ENCODE data around the gene PIEZO1.
A peak's percentile ranks its signal among the peaks of the same experiment; 100 is the strongest.

The PIEZO1 gene

DNA sequence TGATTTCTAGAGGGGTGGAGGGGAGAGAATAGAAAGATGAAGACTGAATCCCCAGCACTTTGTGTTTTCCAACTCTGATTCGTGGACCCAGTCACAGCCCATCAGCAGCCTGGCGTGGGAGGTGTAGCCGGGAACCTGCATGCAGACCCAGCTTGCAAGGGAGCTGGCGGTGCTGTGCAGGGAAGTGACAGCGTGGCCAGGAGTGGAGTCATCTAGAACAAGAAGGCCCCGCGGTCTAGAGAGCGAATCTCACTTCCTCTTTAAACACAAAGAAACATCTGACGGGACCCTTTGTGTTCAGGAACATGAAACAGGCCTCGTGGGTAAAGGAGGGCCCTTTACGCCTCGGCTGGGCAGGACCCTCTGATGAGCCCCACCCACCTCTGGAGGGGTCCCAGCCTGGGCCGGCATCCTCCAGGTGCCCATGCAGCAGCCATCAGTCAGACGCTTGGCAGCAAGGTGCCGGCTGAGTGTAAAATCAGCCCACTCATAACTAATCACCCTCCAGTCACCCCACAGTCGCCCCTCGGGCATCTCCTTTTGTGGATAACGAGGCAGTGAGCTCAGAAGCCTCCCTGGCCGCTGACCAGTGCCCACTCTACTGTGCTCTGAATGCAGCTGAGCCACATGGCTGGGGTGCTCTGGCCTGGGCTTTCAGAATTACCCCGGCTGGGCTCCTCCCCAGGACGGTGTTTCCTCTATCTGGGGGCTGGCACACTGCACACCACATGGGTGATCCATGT lies 103.1 kb downstream of the PIEZO1 start:
- TF ChIP-seq ZFX (IDR thresholded peaks at IDR 0.05; ENCODE audit: borderline replicate concordance): no peak
- no peak overlapping the region for H3K27ac ChIP-seq

DNA sequence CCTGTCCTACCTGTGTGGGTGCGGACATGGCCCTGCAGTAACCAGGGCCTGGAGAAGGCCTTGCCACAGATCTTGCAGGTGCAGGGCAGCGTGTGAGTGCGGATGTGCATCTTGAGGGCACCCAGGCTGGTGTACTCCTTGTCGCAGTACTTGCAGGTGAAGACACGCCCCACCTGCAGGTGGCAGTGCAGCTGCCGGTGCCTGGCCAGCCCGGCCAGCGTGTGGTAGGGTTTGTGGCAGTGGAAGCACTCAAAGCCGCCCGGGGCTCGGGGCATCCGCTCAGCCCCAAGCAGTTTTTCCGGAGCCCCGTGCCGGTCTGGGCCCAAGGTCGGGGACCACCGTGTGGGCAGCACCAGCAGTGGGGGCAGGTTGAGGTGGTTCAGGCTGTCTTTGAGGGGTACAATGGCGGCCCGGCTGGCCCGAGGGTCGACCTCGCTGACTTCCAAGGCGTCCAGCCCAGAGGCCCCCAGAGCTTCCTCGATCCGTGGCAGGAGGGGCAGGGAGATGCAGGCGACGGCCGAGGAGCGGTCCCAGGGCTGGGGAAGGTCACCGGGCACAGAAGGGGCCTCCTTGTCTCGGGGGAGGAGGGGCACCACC lies 103.8 kb downstream of the PIEZO1 start:
- TF ChIP-seq, protein P1, sequence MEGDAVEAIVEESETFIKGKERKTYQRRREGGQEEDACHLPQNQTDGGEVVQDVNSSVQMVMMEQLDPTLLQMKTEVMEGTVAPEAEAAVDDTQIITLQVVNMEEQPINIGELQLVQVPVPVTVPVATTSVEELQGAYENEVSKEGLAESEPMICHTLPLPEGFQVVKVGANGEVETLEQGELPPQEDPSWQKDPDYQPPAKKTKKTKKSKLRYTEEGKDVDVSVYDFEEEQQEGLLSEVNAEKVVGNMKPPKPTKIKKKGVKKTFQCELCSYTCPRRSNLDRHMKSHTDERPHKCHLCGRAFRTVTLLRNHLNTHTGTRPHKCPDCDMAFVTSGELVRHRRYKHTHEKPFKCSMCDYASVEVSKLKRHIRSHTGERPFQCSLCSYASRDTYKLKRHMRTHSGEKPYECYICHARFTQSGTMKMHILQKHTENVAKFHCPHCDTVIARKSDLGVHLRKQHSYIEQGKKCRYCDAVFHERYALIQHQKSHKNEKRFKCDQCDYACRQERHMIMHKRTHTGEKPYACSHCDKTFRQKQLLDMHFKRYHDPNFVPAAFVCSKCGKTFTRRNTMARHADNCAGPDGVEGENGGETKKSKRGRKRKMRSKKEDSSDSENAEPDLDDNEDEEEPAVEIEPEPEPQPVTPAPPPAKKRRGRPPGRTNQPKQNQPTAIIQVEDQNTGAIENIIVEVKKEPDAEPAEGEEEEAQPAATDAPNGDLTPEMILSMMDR (IDR thresholded peaks at IDR 0.05): peak; percentile 92
- no peak for TF ChIP-seq ZFX (IDR thresholded peaks at IDR 0.05; ENCODE audit: borderline replicate concordance)
- no peak overlapping the region for H3K27ac ChIP-seq

DNA sequence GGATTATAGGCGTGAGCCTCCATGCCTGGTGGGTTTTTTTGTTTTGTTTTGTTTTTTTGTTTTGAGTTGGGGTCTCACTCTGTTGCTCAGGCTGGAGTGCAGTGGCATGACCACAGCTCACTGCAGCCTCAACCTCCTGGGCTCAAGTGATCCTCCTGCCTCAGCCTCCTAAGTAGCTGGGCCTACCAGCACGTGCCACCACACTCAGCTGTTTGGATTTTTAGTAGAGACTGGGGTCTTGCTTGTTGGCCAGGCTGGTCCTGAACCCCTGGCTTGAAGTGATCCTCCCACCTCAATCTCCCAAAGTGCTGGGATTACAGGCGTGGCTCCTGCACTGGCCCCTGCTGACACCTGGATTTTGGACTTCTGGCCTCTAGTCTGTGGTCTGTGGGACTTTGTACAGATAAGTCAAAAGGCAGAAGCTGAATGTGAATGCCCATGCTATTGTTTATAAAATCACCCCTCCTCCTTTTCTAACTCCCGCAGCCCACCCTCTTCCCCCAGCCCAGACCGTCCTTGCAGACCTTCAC lies 104.4 kb downstream of the PIEZO1 start:
- TF ChIP-seq, protein P1 (IDR thresholded peaks at IDR 0.05): no peak
- no peak for TF ChIP-seq ZFX (IDR thresholded peaks at IDR 0.05; ENCODE audit: borderline replicate concordance)
- no peak overlapping the region for H3K27ac ChIP-seq

DNA sequence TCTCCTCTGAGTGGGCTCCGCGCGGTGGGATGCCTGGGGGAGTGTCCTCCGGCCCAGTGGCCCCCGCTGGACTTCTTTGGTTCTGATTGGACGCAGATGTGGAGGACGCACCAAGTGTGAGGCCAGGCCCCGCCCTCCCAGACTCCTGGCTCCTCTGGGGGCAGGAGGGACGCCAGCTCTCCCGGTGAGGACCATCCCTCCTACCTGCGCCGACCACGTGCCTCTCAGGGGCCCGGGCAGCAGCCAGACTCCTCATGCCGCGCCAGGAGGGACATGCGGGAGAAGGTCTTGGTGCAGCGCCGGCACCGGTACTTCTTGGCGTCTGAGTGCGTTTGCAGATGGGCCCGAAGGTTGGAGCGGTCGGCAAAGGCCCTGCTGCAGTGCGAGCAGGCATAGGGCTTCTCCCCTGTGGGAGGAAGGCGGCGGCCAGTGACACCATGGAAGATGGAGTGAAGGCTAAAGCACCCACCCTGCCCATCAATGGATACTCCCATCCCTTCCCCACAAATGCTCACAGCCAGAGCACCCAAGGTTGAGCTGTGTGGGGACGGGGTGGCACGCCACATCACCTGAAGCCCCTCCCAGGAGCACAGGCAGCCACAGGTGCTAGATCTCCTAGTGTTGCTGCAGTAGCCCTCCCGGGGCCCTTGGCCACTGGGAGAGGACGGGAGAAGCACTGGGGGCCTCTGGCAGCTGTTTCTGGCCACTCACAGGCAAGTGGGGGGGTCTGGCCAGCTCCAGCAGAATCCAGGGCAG lies 106.6 kb downstream of the PIEZO1 start:
- no peak overlapping the region for H3K27ac ChIP-seq
- TF ChIP-seq, protein P1 (IDR thresholded peaks at IDR 0.05): no peak
- no peak for TF ChIP-seq ZFX (IDR thresholded peaks at IDR 0.05; ENCODE audit: borderline replicate concordance)

DNA sequence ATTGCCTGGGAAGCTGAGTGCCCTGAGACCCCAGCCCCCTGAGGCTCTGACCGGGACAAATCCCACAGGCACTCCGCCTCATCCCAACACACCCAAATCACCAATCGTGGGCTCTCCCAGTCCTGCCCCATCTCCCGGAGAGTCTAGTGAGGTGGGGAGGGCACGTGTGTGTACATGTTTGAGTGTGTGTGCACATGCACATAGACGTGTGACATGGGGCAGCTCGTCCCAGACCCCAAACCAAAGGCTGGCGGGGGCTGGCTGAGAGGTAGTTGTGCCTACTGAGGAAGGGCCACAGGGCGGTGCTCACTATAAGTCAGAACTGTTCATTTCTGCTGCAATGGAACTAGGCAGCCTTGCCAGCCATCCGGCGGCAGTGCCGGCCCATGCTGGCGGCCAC lies 107.3 kb downstream of the PIEZO1 start:
- TF ChIP-seq, protein P1 (IDR thresholded peaks at IDR 0.05): no peak
- TF ChIP-seq ZFX (IDR thresholded peaks at IDR 0.05; ENCODE audit: borderline replicate concordance): no peak
- H3K27ac ChIP-seq: no peak overlapping the region

DNA sequence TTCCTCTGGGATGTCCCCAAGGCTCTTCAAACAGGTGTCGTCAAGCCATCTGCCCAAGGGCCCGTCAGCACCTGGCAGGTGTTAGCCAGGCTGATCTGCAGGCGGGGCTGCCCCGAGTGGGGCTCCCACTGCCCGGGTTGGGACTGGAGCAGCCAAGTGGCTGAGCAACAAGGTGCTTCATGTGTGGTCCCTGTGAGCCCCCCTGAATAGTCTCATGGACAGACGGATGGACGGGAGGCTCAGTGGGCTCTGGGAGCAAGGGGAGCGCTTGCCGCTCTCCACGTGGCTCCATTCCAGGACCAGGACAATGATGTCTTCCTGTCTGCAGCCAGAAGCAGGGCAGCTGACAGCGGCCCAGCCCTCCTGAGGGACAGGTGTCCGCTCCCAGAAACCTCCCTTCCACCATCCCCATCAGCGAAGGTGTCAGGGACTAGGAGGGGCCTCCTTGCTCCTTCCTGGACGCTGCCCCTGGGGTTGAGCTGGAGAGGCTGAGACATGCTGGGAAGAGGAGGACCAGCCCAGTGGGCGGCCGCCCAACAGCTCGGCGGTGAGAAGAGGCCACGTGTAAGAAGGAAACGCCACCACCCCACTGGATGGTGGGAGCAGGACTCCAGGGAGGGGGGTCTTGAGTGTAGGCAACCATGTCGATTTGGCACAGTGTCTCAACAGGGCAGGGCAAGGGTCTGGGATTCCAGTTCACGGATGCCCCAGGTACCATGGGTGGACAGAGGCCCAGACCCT lies 108.3 kb downstream of the PIEZO1 start:
- TF ChIP-seq, protein P1 (IDR thresholded peaks at IDR 0.05): no peak
- no peak for TF ChIP-seq ZFX (IDR thresholded peaks at IDR 0.05; ENCODE audit: borderline replicate concordance)
- H3K27ac ChIP-seq: no peak overlapping the region

DNA sequence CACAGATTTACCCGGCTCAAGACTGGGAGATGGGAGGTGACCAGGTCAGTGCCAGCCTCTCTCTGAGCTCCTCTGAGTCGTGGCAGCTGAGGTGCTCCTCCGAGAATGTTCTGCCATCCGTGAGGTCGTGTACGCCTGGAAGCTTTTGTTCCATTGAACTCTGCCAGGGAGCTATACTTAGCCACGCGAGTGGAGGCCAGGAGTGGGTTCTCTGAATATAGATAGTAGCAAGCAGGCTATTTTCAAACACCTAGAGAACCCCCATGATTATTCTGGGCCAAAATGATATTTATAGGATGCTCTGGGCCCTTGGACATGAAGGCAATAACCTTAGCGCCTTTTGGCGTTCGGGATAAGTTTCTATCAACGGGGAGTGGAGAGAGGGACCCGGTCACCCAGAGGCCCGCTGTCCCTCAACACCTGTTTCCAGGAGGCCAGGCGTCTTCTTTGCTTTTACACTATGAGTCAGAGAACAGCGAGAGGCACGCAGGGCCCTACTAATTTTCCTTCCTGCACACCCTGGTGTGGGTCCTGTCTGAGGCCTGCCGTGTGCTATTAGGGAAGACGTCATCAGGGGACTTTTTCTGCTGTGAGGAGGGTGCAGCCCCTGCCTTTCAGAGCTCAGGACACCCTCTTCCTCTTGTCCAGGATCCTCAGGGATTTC lies 111.2 kb downstream of the PIEZO1 start:
- no peak overlapping the region for H3K27ac ChIP-seq
- TF ChIP-seq, protein P1 (IDR thresholded peaks at IDR 0.05): no peak
- no peak for TF ChIP-seq ZFX (IDR thresholded peaks at IDR 0.05; ENCODE audit: borderline replicate concordance)

All from 22Rv1 (cell line).